Urothelium cell line (cell line): Measurements from ENCODE around the gene THOC1.
"Not testable (repeated sequence)": the region's sequence is repeated elsewhere in the genome, so short reads cannot be mapped to it uniquely, and the experiment has no call there.

Source experiments
- DNase-seq: peaks from one replicate; pipeline ENCODE4 v3.0.0; 2011; ENCODE audit warnings: low spot score, mixed read lengths
- FAIRE-seq: peaks from 2 replicates; lab custom pipeline; 2011; peaks lifted over from hg19 to GRCh38; lab: Jason Lieb, UNC

The THOC1 gene

GRCh38 chr18:267688-268552 lies at the start of gene THOC1:
TSS of gene THOC1 (minus strand) at chr18:268047. CDS start at chr18:268019, 28 bp downstream.
- peak; percentile 97 for DNase-seq
- FAIRE-seq: no peak

DNA sequence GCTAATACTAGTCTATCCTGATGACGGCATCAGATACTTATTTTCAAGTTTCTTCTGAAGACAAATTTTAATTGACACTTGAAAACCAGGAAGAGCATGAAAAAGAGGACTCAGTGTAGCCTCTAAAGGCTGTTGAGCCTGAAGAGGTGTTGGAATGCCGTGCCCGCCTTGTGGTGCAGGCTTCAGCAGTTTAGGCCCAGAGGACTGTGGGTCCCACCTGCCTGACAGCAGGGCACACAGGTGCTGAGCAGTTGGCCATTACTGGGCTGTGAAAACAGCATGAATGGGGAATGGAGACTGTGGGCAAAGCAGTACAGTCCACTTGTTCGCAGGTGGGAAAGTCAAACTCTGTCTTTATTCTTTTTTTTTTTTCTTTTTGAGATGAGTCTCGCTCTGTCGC lies 49.8 kb upstream of the THOC1 start:
- DNase-seq (no peak), FAIRE-seq (no peak)

GRCh38 chr18:316393-316792 lies 48.5 kb upstream of the THOC1 start:
- FAIRE-seq: no peak
- no peak for DNase-seq

GRCh38 chr18:313931-314330 lies 46.1 kb upstream of the THOC1 start:
- DNase-seq (no peak), FAIRE-seq (no peak)

DNA sequence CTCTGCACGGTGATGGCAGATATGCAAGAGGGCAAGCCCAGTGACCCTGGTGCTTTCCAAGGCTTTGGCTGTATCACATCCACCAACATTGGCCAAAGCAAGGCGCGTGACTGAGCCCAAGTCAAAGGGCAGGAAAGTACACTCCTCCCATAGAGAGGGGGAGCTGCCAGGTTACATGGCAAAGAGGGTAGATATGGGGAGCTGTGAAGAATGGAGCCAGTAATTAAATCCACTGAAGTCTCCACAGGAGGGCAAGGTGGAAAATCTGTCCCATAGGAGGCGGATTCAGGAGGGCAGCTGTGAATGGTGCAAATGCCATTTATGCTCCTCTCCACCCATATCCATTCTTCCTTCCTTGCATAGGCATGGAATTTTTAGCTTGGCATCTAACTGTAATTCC lies 44.6 kb upstream of the THOC1 start:
- FAIRE-seq: no peak

GRCh38 chr18:310042-310441 lies 42.2 kb upstream of the THOC1 start:
- FAIRE-seq (no peak), DNase-seq (no peak)

More for the DNA sequence above, 44.6 kb upstream of the THOC1 start:
- DNase-seq: no peak

DNA sequence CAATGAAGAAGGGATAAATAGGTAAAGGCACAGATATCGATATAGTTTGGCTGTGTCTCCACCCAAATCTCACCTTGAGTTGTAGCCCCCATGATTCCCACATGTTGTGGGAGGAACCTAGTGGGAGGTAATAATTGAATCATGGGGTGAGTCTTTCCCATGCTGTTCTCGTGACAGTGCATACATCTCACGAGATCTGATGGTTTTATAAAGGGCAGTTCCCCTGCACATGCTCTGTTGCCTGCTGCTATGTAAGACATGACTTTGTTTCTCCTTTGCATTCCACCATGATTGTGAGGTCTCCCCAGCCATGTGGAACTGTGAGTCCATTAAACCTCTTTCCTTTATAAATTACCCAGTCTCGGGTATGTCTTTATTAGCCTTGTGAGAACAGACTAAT lies 40.2 kb upstream of the THOC1 start:
- not testable (repeated sequence) for FAIRE-seq, DNase-seq

- no peak for DNase-seq
- no peak for FAIRE-seq
Observed at GRCh38 chr18:306608-307255, 38.9 kb upstream of the THOC1 start.

GRCh38 chr18:305003-305501 lies 37.2 kb upstream of the THOC1 start:
- FAIRE-seq (no peak), DNase-seq (no peak)

- DNase-seq (no peak), FAIRE-seq (no peak)
Observed at GRCh38 chr18:303607-304006, 35.8 kb upstream of the THOC1 start.

- FAIRE-seq: no peak
Observed at GRCh38 chr18:303011-303410, 35.2 kb upstream of the THOC1 start.

GRCh38 chr18:302097-302496 lies 34.2 kb upstream of the THOC1 start:
- FAIRE-seq (no peak), DNase-seq (no peak)

More at GRCh38 chr18:303011-303410, 35.2 kb upstream of the THOC1 start:
- DNase-seq: no peak

DNA sequence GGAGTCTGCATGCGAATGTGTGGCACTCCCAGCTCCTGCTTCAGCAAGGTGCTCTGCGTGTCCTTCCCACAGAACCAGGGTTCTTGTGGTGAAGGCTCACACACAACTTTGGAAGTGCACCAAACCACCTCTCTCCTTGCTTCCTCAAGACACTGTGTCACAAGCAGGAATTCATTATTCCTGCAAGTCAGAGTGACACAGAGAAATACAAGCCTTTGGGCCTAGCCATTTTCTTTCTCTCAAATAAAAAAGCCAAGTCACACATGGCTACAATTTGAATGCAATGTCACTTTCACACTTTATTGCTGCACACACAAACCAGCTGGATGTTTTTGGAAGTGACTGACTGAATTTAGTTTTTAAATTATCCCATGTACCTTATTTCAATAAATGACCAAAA lies 30.1 kb upstream of the THOC1 start:
- FAIRE-seq (no peak), DNase-seq (no peak)

DNA sequence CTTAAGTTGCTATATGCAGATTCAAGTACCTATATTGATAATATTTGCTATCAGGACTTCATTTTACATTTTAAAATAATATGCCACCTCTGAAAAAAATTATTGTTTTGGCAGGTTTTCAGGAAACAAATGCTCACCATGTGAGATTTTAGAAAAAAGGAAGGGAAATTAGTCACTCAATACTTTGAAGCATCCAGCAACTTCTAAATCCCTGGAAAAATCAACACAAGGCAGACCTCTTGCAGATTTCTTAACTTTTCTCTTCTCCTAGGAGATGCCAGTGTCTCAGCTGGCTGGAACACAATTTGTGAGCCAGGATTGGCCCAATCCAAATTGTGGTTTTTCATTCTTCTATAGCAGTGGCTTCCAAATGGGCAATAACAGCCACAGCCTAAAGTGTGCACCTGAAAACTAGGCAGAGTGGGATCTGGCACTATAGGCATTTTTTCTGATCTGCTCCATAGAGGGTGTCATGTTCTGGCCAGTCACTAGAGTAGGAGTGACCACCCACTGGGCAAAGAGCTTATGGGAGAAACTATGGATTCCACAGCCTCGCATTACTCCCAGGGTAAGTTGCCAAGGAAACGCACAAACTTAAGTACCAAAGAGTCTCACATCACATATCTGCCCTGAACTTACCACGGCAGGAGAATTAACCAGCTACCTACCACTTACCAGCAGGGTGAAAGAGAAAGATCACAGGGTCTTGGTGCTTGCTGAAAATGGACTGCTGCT lies 28.1 kb upstream of the THOC1 start:
- no peak for DNase-seq
- no peak for FAIRE-seq

DNA sequence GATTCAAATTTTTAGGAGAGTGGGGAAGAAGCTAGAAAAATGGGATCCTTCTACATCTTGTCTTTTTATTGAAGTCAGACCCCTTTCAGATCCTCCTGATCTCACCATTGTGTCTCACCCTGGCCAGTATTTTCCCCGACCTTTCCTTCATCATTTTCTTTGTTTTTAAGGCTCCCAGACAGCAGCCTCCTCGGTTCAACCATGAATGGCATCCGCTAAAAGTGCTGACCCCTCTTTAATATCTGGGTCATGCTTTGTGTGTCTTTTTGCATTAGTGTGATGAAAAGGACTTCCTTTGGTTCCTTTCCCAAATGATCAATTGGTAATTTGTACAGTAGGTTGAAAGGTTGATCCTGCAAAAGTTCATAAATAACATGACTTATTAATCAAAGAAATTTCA lies 26.7 kb upstream of the THOC1 start:
- DNase-seq (no peak), FAIRE-seq (no peak)

GRCh38 chr18:293536-293935 lies 25.7 kb upstream of the THOC1 start:
- DNase-seq: no peak
- no peak for FAIRE-seq

DNA sequence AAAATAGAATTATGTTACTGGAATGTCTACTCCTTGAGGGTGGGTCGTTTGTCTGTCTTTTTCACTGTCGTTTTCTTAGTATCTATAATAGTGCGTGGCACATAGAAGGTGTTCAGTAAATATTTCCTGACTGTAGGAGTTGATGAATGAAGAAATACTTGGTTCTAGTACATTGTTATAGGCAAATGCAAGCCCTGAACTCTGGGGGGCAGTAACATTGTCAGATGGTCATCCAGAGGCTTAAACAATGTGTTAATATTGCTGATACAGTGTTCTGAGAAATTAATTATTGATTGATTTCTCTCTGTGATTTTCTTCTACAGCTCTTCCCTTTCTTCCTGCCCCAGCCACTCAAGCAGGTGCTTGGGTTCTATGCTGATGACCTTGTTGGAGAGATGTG lies 24.4 kb upstream of the THOC1 start:
- no peak for FAIRE-seq
- DNase-seq: no peak

GRCh38 chr18:289970-290369 lies 22.1 kb upstream of the THOC1 start:
- FAIRE-seq, DNase-seq: not testable (repeated sequence)

DNA sequence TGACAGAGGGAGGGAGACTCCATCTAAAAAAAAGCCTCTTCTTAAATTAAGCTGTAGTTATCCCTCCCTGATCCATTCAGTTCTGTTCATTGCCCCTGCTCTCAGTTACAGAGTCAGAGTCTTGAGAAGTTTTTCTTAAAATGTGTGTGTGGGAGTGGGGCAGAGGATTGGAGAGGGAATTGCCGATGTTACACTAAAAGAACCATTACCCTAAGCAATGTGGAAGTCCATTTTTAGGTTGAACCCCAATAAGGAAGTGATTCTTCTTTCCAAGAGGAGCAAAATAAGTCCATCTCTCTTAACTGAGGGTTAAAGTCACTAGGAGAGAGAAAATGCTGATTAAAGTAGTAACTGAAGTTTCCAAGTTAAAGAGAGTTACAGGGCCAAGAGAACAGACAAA lies 21.2 kb upstream of the THOC1 start:
- DNase-seq (no peak), FAIRE-seq (no peak)

- no peak for FAIRE-seq
Observed at GRCh38 chr18:286515-287310, 18.9 kb upstream of the THOC1 start.

DNA sequence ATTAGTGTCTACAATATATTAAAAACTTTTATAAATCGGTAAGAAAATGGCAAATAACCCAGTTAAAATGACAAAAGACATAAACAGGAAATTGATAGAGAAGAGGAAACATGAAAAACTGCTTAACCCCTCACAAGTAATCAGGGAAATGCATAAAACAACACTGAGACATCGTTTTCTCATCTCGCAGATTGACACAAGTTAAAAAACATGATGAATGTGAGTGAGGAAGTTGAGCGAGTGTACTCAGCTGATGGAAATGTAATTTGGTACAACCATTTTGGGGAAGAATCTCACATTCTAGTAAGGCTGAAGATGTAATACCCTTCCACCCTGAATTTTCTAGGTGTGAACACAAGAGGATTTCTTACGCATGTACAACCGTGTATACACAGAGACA lies 18.0 kb upstream of the THOC1 start:
- no peak for DNase-seq
- no peak for FAIRE-seq

More at GRCh38 chr18:286515-287310, 18.9 kb upstream of the THOC1 start:
- no peak for DNase-seq
